ENCODE data around the gene GPATCH8. TPM values are rescaled to one million over a fixed set of nuclear protein-coding genes. Genes with fewer than 3 reads are reported as not detected.

The GPATCH8 gene
- polyA plus RNA-seq, 1 of the 3 experiments (the other 2 are of a cell fraction), result 12.7 TPM

DNA sequence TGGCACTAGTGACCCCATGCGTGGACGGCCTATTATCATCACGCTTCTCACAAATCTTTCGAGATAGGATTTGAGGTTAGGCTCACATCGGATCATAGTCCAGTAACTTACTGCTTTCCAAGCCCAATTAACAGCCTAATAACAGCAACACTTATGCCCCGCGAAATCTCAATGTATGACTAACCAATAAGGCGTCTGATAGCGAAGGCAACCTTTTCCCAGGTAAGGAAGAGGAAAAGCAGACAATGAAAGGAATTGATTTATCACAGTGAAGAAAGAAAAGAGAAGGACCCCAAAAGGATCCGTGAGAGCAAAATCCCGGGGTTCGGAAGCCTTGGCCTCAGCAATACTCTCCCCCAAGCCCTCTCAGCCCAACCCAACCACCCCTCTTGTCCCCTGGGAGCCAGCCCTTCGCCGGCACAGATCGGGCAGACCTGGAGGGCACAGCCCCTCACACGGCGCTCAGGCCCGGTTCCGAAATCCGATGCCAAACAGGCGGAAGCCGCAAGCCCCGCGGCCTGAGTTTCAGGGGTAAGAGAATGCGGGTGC is 534 bp downstream of the GPATCH8 start:
- DNase-seq, result peak; percentile 46
- H4K20me1 ChIP-seq (ENCODE audit: insufficient read depth), result peaks cover 49% of the 10 kb centered on the region
- no peaks in the 10 kb centered on the region for H3K36me3 ChIP-seq (replicated peaks in 1 of 2; ENCODE audit: control insufficient read depth in 1 of 2, insufficient read depth in 2 of 2, low read length in 1 of 2)
- CTCF ChIA-PET, result interaction anchor here (0.8 to 1.8 kb wide), 4 partner anchors 31 to 152 kb away, joined by 3 to 8 read pairs (median 3); no protein-coding TSS in a partner anchor
- H3K27ac ChIP-seq (ENCODE audit: low read depth in 2 of 2, low read length in 1 of 2), result peak overlapping the region; percentile 95 to 96
- POLR2A ChIA-PET, result interaction anchor here (0.6 to 1.9 kb wide), 2 partner anchors 54 to 661 kb away, joined by 3 to 8 read pairs; partner anchors contain the start of gene FZD2
- peak overlapping the region; percentile 92 for H3K4me2 ChIP-seq
- under 1% methylated on average over 25 of the region's 25 CpGs for WGBS (ENCODE audit: low lambda C conversion rate)
- peaks cover 15% of the 10 kb centered on the region for H3F3A ChIP-seq (replicated peaks; ENCODE audit: insufficient read depth)
- TF ChIP-seq YY1 (IDR thresholded peaks at IDR 0.05; ENCODE audit: low read depth) (no peak), RAD21 (IDR thresholded peaks at IDR 0.05; ENCODE audit: low read length) (peak; percentile 30; the same call in 1 of the 2 replicates)
- H3K79me2 ChIP-seq (ENCODE audit: insufficient read depth), result peaks cover 55% of the 10 kb centered on the region
- no peaks in the 10 kb centered on the region for H3K9me3 ChIP-seq
- peak overlapping the region; percentile 68; the same call in 1 of the 2 replicates for H2AFZ ChIP-seq (ENCODE audit: low read depth)
- H3K4me1 ChIP-seq (ENCODE audit: control insufficient read depth in 1 of 2, insufficient read depth in 2 of 2, low read depth in 1 of 2, low read length in 1 of 2), result peaks cover 6 to 11% of the 10 kb centered on the region in 2 experiments; a peak in 3 of 4 replicates
- no peaks in the 10 kb centered on the region for H3K9me2 ChIP-seq
- H3K27me3 ChIP-seq (ENCODE audit: insufficient read depth), result no peaks in the 10 kb centered on the region
- peak overlapping the region; percentile 59 to 99 for H3K4me3 ChIP-seq (ENCODE audit: low read depth in 2 of 2, low read length in 1 of 2)
- peak overlapping the region; percentile 99 for H3K9ac ChIP-seq

DNA sequence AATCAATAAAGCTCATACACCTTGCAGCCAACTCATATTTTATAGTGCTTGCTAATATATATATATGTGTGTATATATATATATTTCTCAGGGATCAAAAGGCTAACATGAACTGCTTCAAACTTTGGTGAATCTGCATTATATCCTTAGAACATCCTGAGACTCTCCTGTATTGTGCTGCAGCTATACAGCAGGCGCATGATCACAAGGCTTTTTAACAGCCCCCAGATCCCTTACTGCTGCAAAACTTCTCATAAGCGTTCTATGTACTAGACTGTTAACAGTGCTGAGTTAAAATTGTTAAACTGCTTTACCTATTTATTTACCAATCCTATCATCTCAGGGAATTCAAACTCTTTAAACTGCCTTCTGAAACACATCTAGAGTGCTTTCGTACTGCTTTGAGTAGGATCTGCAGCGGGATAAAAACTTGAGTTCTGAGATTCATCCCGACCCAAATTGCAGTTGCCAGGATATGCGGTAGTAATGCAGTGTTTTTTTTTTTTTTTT is 1.3 kb downstream of the GPATCH8 start:
- no peaks in the 10 kb centered on the region for H3K9me3 ChIP-seq
- peaks cover 6 to 14% of the 10 kb centered on the region in 2 experiments; a peak in 3 of 4 replicates for H3K4me1 ChIP-seq (ENCODE audit: control insufficient read depth in 1 of 2, insufficient read depth in 2 of 2, low read depth in 1 of 2, low read length in 1 of 2)
- peaks cover 56% of the 10 kb centered on the region for H4K20me1 ChIP-seq (ENCODE audit: insufficient read depth)
- H2AFZ ChIP-seq (ENCODE audit: low read depth), result no peak overlapping the region
- ChIA-PET POLR2A (interaction anchor here (0.8 kb wide), 1 partner anchor 206 kb away, joined by 3 read pairs; the partner anchor contains the start of gene DBF4B), CTCF (interaction anchor here (0.8 to 1.2 kb wide), 2 partner anchors 105 to 151 kb away, joined by 3 read pairs; no protein-coding TSS in a partner anchor)
- no peaks in the 10 kb centered on the region for H3K36me3 ChIP-seq (replicated peaks in 1 of 2; ENCODE audit: control insufficient read depth in 1 of 2, insufficient read depth in 2 of 2, low read length in 1 of 2)
- no peaks in the 10 kb centered on the region for H3K27me3 ChIP-seq (ENCODE audit: insufficient read depth)
- peak overlapping the region; percentile 99 for H3K9ac ChIP-seq
- H3K4me2 ChIP-seq, result peak overlapping the region; percentile 92
- H3K4me3 ChIP-seq (ENCODE audit: low read depth in 2 of 2, low read length in 1 of 2), result peak overlapping the region; percentile 59 to 99
- H3K9me2 ChIP-seq, result no peaks in the 10 kb centered on the region
- 12% methylated on average over 6 of the region's 6 CpGs for WGBS (ENCODE audit: low lambda C conversion rate)
- DNase-seq, result no peak
- peaks cover 15% of the 10 kb centered on the region for H3F3A ChIP-seq (replicated peaks; ENCODE audit: insufficient read depth)
- H3K27ac ChIP-seq (ENCODE audit: low read depth in 2 of 2, low read length in 1 of 2), result peak overlapping the region; percentile 95 to 96; a peak in 3 of 4 replicates
- TF ChIP-seq TAF1 (IDR thresholded peaks at IDR 0.05; ENCODE audit: borderline replicate concordance, low read depth, low read length), result no peak
- no peak for TF ChIP-seq JUND (IDR thresholded peaks at IDR 0.05)
- TF ChIP-seq, protein P1, sequence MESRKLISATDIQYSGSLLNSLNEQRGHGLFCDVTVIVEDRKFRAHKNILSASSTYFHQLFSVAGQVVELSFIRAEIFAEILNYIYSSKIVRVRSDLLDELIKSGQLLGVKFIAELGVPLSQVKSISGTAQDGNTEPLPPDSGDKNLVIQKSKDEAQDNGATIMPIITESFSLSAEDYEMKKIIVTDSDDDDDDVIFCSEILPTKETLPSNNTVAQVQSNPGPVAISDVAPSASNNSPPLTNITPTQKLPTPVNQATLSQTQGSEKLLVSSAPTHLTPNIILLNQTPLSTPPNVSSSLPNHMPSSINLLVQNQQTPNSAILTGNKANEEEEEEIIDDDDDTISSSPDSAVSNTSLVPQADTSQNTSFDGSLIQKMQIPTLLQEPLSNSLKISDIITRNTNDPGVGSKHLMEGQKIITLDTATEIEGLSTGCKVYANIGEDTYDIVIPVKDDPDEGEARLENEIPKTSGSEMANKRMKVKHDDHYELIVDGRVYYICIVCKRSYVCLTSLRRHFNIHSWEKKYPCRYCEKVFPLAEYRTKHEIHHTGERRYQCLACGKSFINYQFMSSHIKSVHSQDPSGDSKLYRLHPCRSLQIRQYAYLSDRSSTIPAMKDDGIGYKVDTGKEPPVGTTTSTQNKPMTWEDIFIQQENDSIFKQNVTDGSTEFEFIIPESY (IDR thresholded peaks at IDR 0.05; ENCODE audit: borderline replicate concordance, low read depth), result no peak
- no peak for TF ChIP-seq CTCF (IDR thresholded peaks at IDR 0.05)
- H3K79me2 ChIP-seq (ENCODE audit: insufficient read depth), result peaks cover 62% of the 10 kb centered on the region
